Activated naive CD8-positive, alpha-beta T cell (primary cell): ENCODE measurements around the gene BFSP2.
"Not testable (repeated sequence)": the region's sequence is repeated elsewhere in the genome, so short reads cannot be mapped to it uniquely, and the experiment has no call there.

Experiments
- H3K27ac Mint-ChIP-seq: one replicate; pipeline ENCODE4 v1.8.0; 2021; ENCODE audit warnings: mixed read lengths
- H3K27me3 Mint-ChIP-seq: one replicate; pipeline ENCODE4 v1.8.0; 2021; ENCODE audit warnings: mixed read lengths
- H3K36me3 Mint-ChIP-seq: one replicate; pipeline ENCODE4 v1.8.0; 2021; ENCODE audit warnings: mixed read lengths
- H3K4me1 Mint-ChIP-seq: one replicate; pipeline ENCODE4 v1.8.0; 2021; ENCODE audit warnings: low read depth, mixed read lengths
- H3K4me3 Mint-ChIP-seq: one replicate; pipeline ENCODE4 v1.8.0; 2021; ENCODE audit warnings: mild to moderate bottlenecking, mixed read lengths
- H3K9me3 Mint-ChIP-seq: one replicate; pipeline ENCODE4 v1.8.0; 2021; ENCODE audit warnings: low read depth, mixed read lengths

The BFSP2 gene

GRCh38 chr3:133487920-133488540 is 88.2 kb downstream of the BFSP2 start:
- H3K9me3 Mint-ChIP-seq, result no peaks in the 10 kb centered on the region
- H3K36me3 Mint-ChIP-seq, result peaks cover 4% of the 10 kb centered on the region
- peaks cover 61% of the 10 kb centered on the region for H3K4me1 Mint-ChIP-seq
- peak overlapping the region; percentile 17 for H3K4me3 Mint-ChIP-seq
- H3K27ac Mint-ChIP-seq, result peak overlapping the region; percentile 37
- no peaks in the 10 kb centered on the region for H3K27me3 Mint-ChIP-seq

GRCh38 chr3:133488785-133489367 is 89.0 kb downstream of the BFSP2 start:
- H3K4me1 Mint-ChIP-seq, result peaks cover 63% of the 10 kb centered on the region
- peak overlapping the region; percentile 35 for H3K27ac Mint-ChIP-seq

GRCh38 chr3:133489466-133490085 is 89.7 kb downstream of the BFSP2 start:
- Mint-ChIP-seq H3K9me3 (no peaks in the 10 kb centered on the region), H3K4me3 (peak overlapping the region; percentile 66), H3K27me3 (no peaks in the 10 kb centered on the region), H3K27ac (peak overlapping the region; percentile 24), H3K36me3 (peaks cover 4% of the 10 kb centered on the region), H3K4me1 (peaks cover 65% of the 10 kb centered on the region)

More at GRCh38 chr3:133488785-133489367, 89.0 kb downstream of the BFSP2 start:
- H3K4me3 Mint-ChIP-seq, result peak overlapping the region; percentile 24
- peaks cover 4% of the 10 kb centered on the region for H3K36me3 Mint-ChIP-seq
- H3K27me3 Mint-ChIP-seq, result no peaks in the 10 kb centered on the region
- no peaks in the 10 kb centered on the region for H3K9me3 Mint-ChIP-seq

GRCh38 chr3:133490468-133491351 is 90.9 kb downstream of the BFSP2 start:
- Mint-ChIP-seq H3K4me1 (peaks cover 73% of the 10 kb centered on the region), H3K36me3 (peaks cover 4% of the 10 kb centered on the region), H3K27me3 (no peaks in the 10 kb centered on the region), H3K27ac (peak overlapping the region; percentile 93), H3K4me3 (peak overlapping the region; percentile 66), H3K9me3 (no peaks in the 10 kb centered on the region)

GRCh38 chr3:133491481-133492059 is 91.7 kb downstream of the BFSP2 start:
- Mint-ChIP-seq H3K27ac (peak overlapping the region; percentile 93), H3K9me3 (no peaks in the 10 kb centered on the region), H3K36me3 (peaks cover 3% of the 10 kb centered on the region), H3K4me3 (peak overlapping the region; percentile 66), H3K27me3 (no peaks in the 10 kb centered on the region), H3K4me1 (peaks cover 75% of the 10 kb centered on the region)

GRCh38 chr3:133492159-133492741 is 92.4 kb downstream of the BFSP2 start:
- Mint-ChIP-seq H3K27me3 (no peaks in the 10 kb centered on the region), H3K4me3 (peak overlapping the region; percentile 48), H3K9me3 (no peaks in the 10 kb centered on the region), H3K36me3 (no peaks in the 10 kb centered on the region), H3K4me1 (peaks cover 73% of the 10 kb centered on the region), H3K27ac (peak overlapping the region; percentile 79)

GRCh38 chr3:133494469-133494868 is 94.6 kb downstream of the BFSP2 start:
- H3K27ac Mint-ChIP-seq, result no peak overlapping the region
- no peaks in the 10 kb centered on the region for H3K9me3 Mint-ChIP-seq
- peaks cover 66% of the 10 kb centered on the region for H3K4me1 Mint-ChIP-seq
- H3K36me3 Mint-ChIP-seq, result no peaks in the 10 kb centered on the region
- no peaks in the 10 kb centered on the region for H3K27me3 Mint-ChIP-seq
- no peak overlapping the region for H3K4me3 Mint-ChIP-seq

- H3K4me1 Mint-ChIP-seq, result peaks cover 28% of the 10 kb centered on the region
- H3K36me3 Mint-ChIP-seq, H3K9me3 Mint-ChIP-seq, H3K27me3 Mint-ChIP-seq, H3K27ac Mint-ChIP-seq, H3K4me3 Mint-ChIP-seq: not testable (repeated sequence)
These were observed 102.7 kb downstream of the BFSP2 start for GRCh38 chr3:133502542-133502941.

GRCh38 chr3:133503409-133503808 is 103.6 kb downstream of the BFSP2 start:
- Mint-ChIP-seq H3K36me3 (no peaks in the 10 kb centered on the region), H3K9me3 (no peaks in the 10 kb centered on the region), H3K4me1 (peaks cover 28% of the 10 kb centered on the region), H3K27ac (no peak overlapping the region), H3K27me3 (no peaks in the 10 kb centered on the region), H3K4me3 (no peak overlapping the region)

- Mint-ChIP-seq H3K4me1 (peaks cover 22% of the 10 kb centered on the region), H3K27ac (no peak overlapping the region), H3K27me3 (no peaks in the 10 kb centered on the region), H3K4me3 (no peak overlapping the region), H3K36me3 (no peaks in the 10 kb centered on the region), H3K9me3 (no peaks in the 10 kb centered on the region)
These were observed 104.9 kb downstream of the BFSP2 start for GRCh38 chr3:133504736-133505135.

- H3K9me3 Mint-ChIP-seq, result no peaks in the 10 kb centered on the region
- H3K27ac Mint-ChIP-seq, result peak overlapping the region; percentile 79
- no peaks in the 10 kb centered on the region for H3K36me3 Mint-ChIP-seq
- no peaks in the 10 kb centered on the region for H3K27me3 Mint-ChIP-seq
- H3K4me1 Mint-ChIP-seq, result peaks cover 17% of the 10 kb centered on the region
- peak overlapping the region; percentile 73 for H3K4me3 Mint-ChIP-seq
These were observed 106.0 kb downstream of the BFSP2 start for GRCh38 chr3:133505813-133506212.

- Mint-ChIP-seq H3K36me3 (no peaks in the 10 kb centered on the region), H3K27ac (peak overlapping the region; percentile 79), H3K9me3 (no peaks in the 10 kb centered on the region), H3K27me3 (no peaks in the 10 kb centered on the region), H3K4me3 (peak overlapping the region; percentile 73), H3K4me1 (peaks cover 15% of the 10 kb centered on the region)
These were observed 106.5 kb downstream of the BFSP2 start for GRCh38 chr3:133506215-133506901.

GRCh38 chr3:133509488-133509887 is 109.6 kb downstream of the BFSP2 start:
- H3K9me3 Mint-ChIP-seq, result no peaks in the 10 kb centered on the region
- no peaks in the 10 kb centered on the region for H3K27me3 Mint-ChIP-seq
- H3K36me3 Mint-ChIP-seq, result no peaks in the 10 kb centered on the region
- H3K4me1 Mint-ChIP-seq, result peaks cover 14% of the 10 kb centered on the region
- H3K4me3 Mint-ChIP-seq, result no peak overlapping the region
- no peak overlapping the region for H3K27ac Mint-ChIP-seq
